Ectodermal cell (in vitro differentiated cells): ENCODE data around the gene SSR3. TPM values are rescaled to one million over a fixed set of nuclear protein-coding genes. Genes with fewer than 3 reads are reported as not detected.

Source experiments
- H3K27ac ChIP-seq: 2 replicates; pipeline ENCODE4 v1.7.0; 2013; ENCODE audit warnings: mild to moderate bottlenecking, low read depth, low read length; ENCODE audit not compliant: insufficient read depth, poor library complexity, severe bottlenecking
- H3K27me3 ChIP-seq: 2 replicates; pipeline ENCODE4 v1.7.0; 2013; ENCODE audit warnings: mild to moderate bottlenecking, low read length; ENCODE audit not compliant: insufficient read depth, control insufficient read depth, poor library complexity, severe bottlenecking
- H3K36me3 ChIP-seq: one replicate; pipeline ENCODE4 v1.7.0; 2013; ENCODE audit warnings: low read length; ENCODE audit not compliant: control insufficient read depth, insufficient read depth
- H3K4me1 ChIP-seq: one replicate; pipeline ENCODE4 v1.7.0; 2013; ENCODE audit warnings: low read length; ENCODE audit not compliant: control insufficient read depth, insufficient read depth
- H3K4me3 ChIP-seq: 2 replicates; pipeline ENCODE4 v1.7.0; 2013; ENCODE audit warnings: low read depth, low read length, control low read depth; ENCODE audit not compliant: insufficient read depth
- H3K9me3 ChIP-seq: 2 replicates; pipeline ENCODE4 v1.7.0; 2013; ENCODE audit warnings: mild to moderate bottlenecking, low read length, moderate library complexity; ENCODE audit not compliant: control insufficient read depth
- WGBS, 2 experiments: methylation state at CpG; one replicate each; pipeline ENCODE4 v1.1.7; 2013; ENCODE audit warnings: missing lambda C conversion rate in 2 of 2; 5-methylcytosine and 5-hydroxymethylcytosine counted together
- polyA plus RNA-seq, 4 experiments: library from polyadenylated mRNA; stranded (reverse); fragments of 50-300 nt; gene quantifications; one replicate each; pipeline ENCODE4 v1.2.3, GENCODE V29; 2013

SSR3 gene
- polyA plus RNA-seq (2013, experiment 1 of 4), result 147 TPM
- polyA plus RNA-seq (2013, experiment 2 of 4), result 142 TPM
- polyA plus RNA-seq (2013, experiment 3 of 4), result 131 TPM
- 135 TPM for polyA plus RNA-seq (2013, experiment 4 of 4)

DNA sequence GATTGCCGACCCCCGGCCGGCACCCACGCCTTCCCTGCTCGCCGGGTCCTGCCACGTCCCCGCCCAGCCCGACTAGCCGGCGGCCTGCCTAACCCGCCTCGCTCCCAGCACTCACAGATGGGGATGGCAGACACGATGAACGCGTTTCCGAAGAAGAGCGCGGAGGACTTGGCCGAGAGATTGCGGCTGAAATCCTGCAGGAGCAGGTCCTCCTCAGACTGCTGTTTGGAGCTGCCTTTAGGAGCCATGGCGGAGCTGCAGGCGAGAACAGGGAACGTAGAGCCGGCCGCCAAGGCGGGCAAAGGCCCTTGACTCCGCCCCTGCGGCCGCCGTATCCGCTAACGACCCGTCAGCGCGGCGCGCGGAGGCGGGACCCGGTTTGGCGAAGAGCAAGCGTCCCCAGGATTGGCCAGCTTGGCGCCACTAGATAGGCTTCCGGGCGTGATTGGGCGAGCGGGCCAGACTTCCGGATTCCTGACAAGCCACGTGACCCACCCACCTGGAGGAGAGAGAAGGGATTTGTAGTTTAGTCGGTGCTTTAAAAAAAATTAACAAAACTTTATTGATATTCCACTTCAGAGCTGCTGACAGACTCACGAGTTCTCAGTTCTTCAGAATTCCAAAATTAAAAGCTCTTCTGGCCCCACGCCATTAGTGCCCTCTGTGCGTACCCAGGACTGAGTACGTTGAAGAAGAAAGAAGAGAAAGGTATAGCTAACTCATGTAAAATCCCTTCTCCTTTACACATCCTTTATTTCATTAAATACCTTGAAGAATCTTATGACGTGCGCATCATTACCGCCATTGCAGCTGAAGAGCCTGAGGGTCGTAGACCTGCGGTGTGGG, at the start of gene SSR3:
SSR3 (minus strand) TSS at position 276 of the 846 bp plus-strand sequence; CDS start at position 248, 28 bp downstream.
- Histone ChIP-seq H3K36me3 (peaks cover 11% of the 10 kb centered on the region), H3K27ac (peak within 1 kb of the TSS; percentile 71), H3K27me3 (no peaks in the 10 kb centered on the region), H3K4me3 (peak within 1 kb of the TSS; percentile 90), H3K4me1 (no peaks in the 10 kb centered on the region), H3K9me3 (no peaks in the 10 kb centered on the region)
- WGBS, 2 experiments, result 11 to 12% methylated on average over 58 to 59 of the region's 60 CpGs

DNA sequence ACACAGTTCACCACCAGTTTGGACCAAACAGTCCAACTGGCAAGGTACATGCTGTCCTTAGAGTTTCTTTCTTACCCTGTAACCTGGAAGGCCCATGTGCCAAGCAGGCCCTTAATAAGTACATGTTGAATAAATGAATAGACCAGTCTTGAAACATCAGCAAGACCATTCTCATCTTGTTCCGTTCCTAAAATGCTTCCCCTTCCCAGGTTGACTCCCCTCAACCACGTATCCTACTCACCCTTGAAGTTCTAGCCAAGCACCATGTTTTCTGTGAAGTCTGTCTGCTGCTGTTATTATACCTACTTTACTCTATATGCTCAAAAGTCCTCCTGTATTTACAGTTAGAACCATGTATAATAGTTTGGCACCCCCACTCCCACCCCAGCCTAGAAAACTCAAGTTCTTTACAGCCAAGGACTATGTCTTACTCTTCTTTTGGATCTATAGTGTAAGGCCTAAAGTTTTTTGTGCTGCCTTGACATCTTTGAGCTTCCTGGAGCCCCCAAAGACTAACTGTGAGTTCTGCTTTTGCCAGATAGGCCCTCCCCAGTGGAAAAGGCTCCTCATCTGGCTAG, 49.2 kb upstream of the SSR3 start:
- no peaks in the 10 kb centered on the region for H3K36me3 ChIP-seq
- H3K27me3 ChIP-seq, result peaks cover 3% of the 10 kb centered on the region
- H3K27ac ChIP-seq, result no peak overlapping the region
- peaks cover 10% of the 10 kb centered on the region for H3K4me1 ChIP-seq
- no peaks in the 10 kb centered on the region for H3K9me3 ChIP-seq
- H3K4me3 ChIP-seq, result no peak overlapping the region
- 91 to 93% methylated on average over 2 of the region's 2 CpGs for WGBS, 2 experiments

DNA sequence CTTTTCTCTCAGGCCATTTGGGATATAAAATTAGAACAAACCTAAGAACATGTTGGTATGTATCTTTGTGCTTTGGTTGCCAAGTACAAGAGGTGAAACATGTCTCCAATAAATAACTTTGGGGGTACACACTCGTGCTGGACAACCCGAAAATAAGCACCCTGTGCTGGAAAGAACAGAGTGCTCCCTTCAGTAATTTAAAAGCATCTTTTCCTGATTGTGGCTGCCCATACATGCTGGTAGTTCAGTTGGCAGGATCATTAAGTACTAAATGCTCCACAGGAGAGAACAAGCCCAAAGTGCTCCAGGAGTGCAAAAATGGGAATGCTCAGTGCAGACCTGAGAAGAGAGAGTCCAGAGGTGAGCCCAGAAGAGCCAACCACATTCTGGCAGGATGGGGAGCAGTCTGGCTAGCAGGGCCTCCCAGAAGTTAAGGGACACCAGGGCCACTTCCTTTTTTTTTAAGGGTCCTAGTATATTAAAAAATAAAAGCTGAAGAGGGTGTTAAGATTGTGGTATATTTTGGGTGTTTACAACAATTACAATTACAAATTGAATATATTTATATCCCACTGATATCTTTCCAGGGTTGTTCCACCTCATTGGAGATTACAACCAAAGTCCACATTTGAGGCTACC, 48.6 kb upstream of the SSR3 start:
- WGBS, 2 experiments, result 77 to 78% methylated on average over 2 of the region's 2 CpGs
- Histone ChIP-seq H3K9me3 (no peaks in the 10 kb centered on the region), H3K36me3 (no peaks in the 10 kb centered on the region), H3K4me1 (peaks cover 10% of the 10 kb centered on the region), H3K27me3 (peaks cover 3% of the 10 kb centered on the region), H3K27ac (no peak overlapping the region), H3K4me3 (no peak overlapping the region)

DNA sequence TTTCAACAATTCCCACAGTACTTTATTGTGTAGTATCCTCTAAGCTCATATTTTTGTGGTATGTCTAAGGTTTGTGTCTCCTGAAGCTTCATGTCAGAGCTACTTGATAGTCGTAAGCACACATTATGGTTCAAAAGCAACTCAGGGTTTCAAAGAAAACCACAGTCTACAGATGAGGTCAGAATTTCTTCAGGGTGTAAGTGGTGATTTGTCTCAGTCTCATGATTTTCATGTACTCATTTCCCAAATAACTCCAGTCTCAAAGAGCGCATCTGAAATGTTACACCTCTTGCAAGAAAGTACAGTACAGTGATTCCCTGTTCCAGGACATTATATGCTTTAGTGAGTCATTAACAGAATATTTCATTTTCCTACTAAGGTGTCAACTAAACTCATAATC, 47.5 kb upstream of the SSR3 start:
- H3K9me3 ChIP-seq, result no peaks in the 10 kb centered on the region
- peaks cover 3% of the 10 kb centered on the region for H3K27me3 ChIP-seq
- no peak overlapping the region for H3K4me3 ChIP-seq
- no peak overlapping the region for H3K27ac ChIP-seq
- WGBS, 2 experiments, result 90 to 94% methylated on average over 2 of the region's 2 CpGs
- peaks cover 10% of the 10 kb centered on the region for H3K4me1 ChIP-seq
- H3K36me3 ChIP-seq, result no peaks in the 10 kb centered on the region

DNA sequence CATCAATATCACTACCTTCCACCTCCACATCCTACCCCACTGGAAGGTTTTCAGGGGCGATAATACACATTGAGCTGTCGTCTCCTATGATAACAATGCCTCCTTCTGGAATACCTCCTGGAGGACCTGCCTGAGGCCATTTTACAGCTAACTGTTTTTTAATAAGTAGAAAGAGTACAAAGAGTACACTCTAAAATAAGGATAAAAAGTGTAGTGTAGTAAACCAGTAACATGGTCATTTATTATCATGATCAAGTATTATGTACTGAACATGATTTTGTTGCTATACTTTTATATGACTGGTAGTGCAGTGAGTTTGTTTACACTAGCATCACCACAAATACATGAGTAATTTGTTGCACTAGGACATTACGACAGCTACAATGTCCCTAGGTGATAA, 46.6 kb upstream of the SSR3 start:
- Histone ChIP-seq H3K27ac (no peak overlapping the region), H3K36me3 (no peaks in the 10 kb centered on the region), H3K4me3 (no peak overlapping the region)

DNA sequence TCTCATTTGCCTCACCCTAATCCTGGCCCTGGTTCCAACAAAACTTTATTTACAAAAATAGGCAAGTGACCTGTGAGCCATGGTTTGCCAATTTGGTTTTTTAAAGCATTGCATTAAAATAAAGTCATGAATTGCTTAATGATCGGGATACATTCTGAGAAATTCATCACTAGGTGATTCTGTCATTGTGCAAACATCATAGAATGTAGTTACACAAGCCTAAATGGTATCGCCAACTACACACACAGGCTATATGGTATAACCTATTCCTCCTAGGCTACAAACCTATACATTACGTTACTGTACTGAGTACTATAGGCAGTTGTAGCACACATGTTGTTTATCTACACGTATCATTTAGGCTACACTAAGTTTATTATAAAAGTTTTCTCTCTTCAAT, 45.9 kb upstream of the SSR3 start:
- Histone ChIP-seq H3K27me3 (no peaks in the 10 kb centered on the region), H3K36me3 (no peaks in the 10 kb centered on the region), H3K4me3 (no peak overlapping the region), H3K27ac (no peak overlapping the region), H3K9me3 (no peaks in the 10 kb centered on the region), H3K4me1 (peaks cover 7% of the 10 kb centered on the region)
- WGBS, 2 experiments, result 97 to 98% methylated on average over 3 to 4 of the region's 4 CpGs

More for the DNA sequence above, 46.6 kb upstream of the SSR3 start:
- WGBS, 2 experiments, result 93 to 94% methylated on average over 2 to 3 of the region's 3 CpGs
- Histone ChIP-seq H3K4me1 (peaks cover 10% of the 10 kb centered on the region), H3K9me3 (no peaks in the 10 kb centered on the region), H3K27me3 (peaks cover 2% of the 10 kb centered on the region)

DNA sequence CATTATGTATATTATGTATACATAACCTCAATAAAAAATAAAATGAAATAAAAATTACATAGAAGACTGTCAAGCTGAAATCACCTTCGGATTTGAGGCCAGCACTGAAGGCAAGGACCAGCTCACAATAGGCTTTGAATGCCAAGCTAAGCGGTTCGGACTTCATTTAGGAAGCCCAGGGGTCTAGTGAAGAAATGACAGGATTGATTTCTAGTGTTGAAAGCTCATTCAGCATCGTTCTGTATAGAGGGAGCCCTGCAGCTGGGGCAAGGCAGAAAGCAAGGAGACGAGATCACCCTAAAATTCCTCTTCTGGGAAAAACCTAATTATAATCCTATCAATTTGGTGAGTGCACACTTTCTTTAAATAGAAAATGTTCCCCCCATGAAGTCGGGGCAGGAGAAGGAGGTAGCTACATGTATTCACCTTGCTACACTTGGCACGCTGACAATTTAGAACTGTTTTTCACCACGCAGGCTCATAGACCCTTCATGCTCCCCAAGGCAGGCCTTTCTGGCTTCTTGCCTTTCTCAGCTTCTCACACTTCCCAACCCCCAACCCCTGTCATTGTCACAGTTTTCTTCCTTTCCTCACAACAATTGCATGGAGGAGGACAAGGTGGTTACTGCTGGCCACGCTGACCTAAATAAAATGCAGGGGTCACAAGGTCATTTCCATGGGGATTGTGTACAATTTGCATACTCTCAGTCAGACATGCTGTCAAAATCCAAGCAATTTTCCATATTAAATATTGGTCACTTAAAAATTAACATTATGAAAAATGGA, 44.4 kb upstream of the SSR3 start:
- no peaks in the 10 kb centered on the region for H3K4me1 ChIP-seq
- H3K4me3 ChIP-seq, result no peak overlapping the region
- no peaks in the 10 kb centered on the region for H3K27me3 ChIP-seq
- no peaks in the 10 kb centered on the region for H3K9me3 ChIP-seq
- no peaks in the 10 kb centered on the region for H3K36me3 ChIP-seq
- H3K27ac ChIP-seq, result peak overlapping the region; percentile 69
- WGBS, 2 experiments, result 54 to 57% methylated on average over 8 to 9 of the region's 9 CpGs

DNA sequence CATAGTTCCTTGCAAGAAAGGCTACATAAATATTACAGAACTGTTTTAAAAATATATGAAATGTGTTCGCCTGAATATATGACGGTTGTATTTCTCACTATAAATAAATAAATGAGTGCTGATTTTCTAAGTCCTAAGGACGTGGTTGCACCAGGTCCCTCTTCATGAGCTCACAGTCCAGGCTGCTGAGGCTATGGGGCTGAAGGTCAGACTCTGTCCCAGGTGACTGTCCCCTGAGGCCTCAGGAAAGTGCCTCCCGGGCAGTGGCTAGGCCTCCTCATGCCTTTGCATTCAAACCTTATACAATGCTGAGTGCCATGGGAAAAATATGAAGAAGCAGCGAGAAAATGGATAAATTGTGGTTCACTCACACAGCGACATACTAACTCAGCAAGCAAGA, 43.5 kb upstream of the SSR3 start:
- Histone ChIP-seq H3K9me3 (no peaks in the 10 kb centered on the region), H3K27me3 (no peaks in the 10 kb centered on the region), H3K27ac (no peak overlapping the region)

DNA sequence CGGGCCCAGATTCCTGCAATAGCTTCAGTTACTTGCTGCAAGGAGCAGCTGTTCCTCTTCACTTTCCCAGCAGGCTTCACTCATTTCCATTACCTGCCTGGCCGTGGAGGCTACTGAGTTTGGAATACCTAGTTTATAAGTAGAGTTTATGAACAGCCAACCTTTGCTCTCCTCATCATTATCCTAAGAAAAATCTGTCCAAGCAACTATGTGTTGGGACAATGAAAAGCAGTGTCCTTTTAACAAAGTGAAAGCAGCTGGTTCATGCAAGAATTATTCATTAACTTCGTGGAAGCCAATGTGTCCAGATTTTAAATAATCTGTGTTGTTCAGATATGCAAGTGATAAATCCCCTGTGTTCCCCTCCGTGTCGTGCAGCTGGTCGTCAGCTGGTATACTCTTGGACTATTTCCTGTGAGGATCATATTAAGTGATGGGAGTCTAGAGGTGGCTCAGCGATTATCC, 39.3 kb upstream of the SSR3 start:
- Histone ChIP-seq H3K27ac (no peak overlapping the region), H3K9me3 (no peaks in the 10 kb centered on the region), H3K4me3 (no peak overlapping the region), H3K27me3 (no peaks in the 10 kb centered on the region), H3K4me1 (no peaks in the 10 kb centered on the region), H3K36me3 (no peaks in the 10 kb centered on the region)
- WGBS, 2 experiments, result 76 to 78% methylated on average over 6 to 7 of the region's 7 CpGs

More for the DNA sequence above, 43.5 kb upstream of the SSR3 start:
- 93 to 94% methylated on average over 6 of the region's 6 CpGs for WGBS, 2 experiments
- H3K4me3 ChIP-seq, result no peak overlapping the region
- no peaks in the 10 kb centered on the region for H3K4me1 ChIP-seq
- H3K36me3 ChIP-seq, result no peaks in the 10 kb centered on the region
